OCI-LY1 (cell line): ENCODE results near the gene RSBN1L.

Experiments
- H2AFZ ChIP-seq: fragments of 200-600 bp; sonication (generic), shearing (Covaris generic); 2 replicates; pipeline ENCODE4 v1.6.0; 2014; ENCODE audit warnings: antibody characterized with exemption, mild to moderate bottlenecking, low read length
- H3F3A ChIP-seq: fragments of 200-600 bp; sonication (generic), shearing (Covaris generic); 2 replicates; pipeline ENCODE4 v1.6.0; 2014; ENCODE audit warnings: mild to moderate bottlenecking, antibody characterized with exemption, low read length, moderate library complexity; ENCODE audit not compliant: insufficient read depth
- H3K27ac ChIP-seq: fragments of 200-600 bp; sonication (generic); 2 replicates; pipeline ENCODE4 v1.5.1; 2014; ENCODE audit warnings: low read length, mixed run types, mild to moderate bottlenecking, low read depth; ENCODE audit not compliant: poor library complexity, severe bottlenecking
- H3K27me3 ChIP-seq: fragments of 200-600 bp; sonication (generic); 2 replicates; pipeline ENCODE4 v1.6.0; 2014; ENCODE audit warnings: antibody characterized with exemption, mild to moderate bottlenecking, low read length, moderate library complexity; ENCODE audit not compliant: insufficient read depth
- H3K36me3 ChIP-seq: fragments of 200-600 bp; sonication (generic); 2 replicates; pipeline ENCODE4 v1.6.1; 2014; ENCODE audit warnings: mild to moderate bottlenecking, antibody characterized with exemption, low read length, moderate library complexity, mixed read lengths; ENCODE audit not compliant: insufficient read depth
- H3K4me1 ChIP-seq: fragments of 200-600 bp; sonication (generic); 2 replicates; pipeline ENCODE4 v1.5.1; 2014; ENCODE audit warnings: mild to moderate bottlenecking, low read length, moderate library complexity; ENCODE audit not compliant: insufficient read depth, severe bottlenecking
- H3K4me2 ChIP-seq: fragments of 200-600 bp; sonication (generic), shearing (Covaris generic); 2 replicates; pipeline ENCODE4 v1.6.1; 2014; ENCODE audit warnings: low read length
- H3K4me3 ChIP-seq: fragments of 200-600 bp; sonication (generic); 2 replicates; pipeline ENCODE4 v1.5.1; 2014; ENCODE audit warnings: low read length, low read depth, mild to moderate bottlenecking, mixed read lengths; ENCODE audit not compliant: poor library complexity, severe bottlenecking
- H3K79me2 ChIP-seq: fragments of 200-600 bp; shearing (Covaris generic); 2 replicates; pipeline ENCODE4 v1.6.1; 2016; ENCODE audit warnings: mixed run types, low read length, mixed read lengths; ENCODE audit not compliant: insufficient read depth
- H3K9ac ChIP-seq: fragments of 200-600 bp; sonication (generic), shearing (Covaris generic); 2 replicates; pipeline ENCODE4 v1.6.1; 2014; ENCODE audit warnings: mild to moderate bottlenecking, low read length, mixed read lengths
- H3K9me2 ChIP-seq: fragments of 200-600 bp; sonication (generic), shearing (Covaris generic); 2 replicates; pipeline ENCODE4 v1.6.1; 2014; ENCODE audit warnings: low read depth, mild to moderate bottlenecking, low read length, mixed read lengths
- H3K9me3 ChIP-seq: fragments of 200-600 bp; shearing (Covaris generic); 2 replicates; pipeline ENCODE4 v1.6.1; 2014; ENCODE audit warnings: low read length, mixed read lengths
- H4K20me1 ChIP-seq: fragments of 200-600 bp; sonication (generic), shearing (Covaris generic); 2 replicates; pipeline ENCODE4 v1.6.0; 2016; ENCODE audit warnings: mild to moderate bottlenecking, low read length; ENCODE audit not compliant: insufficient read depth
- EZH2 ChIP-seq: fragments of 200-600 bp; sonication (generic), shearing (Covaris generic); IDR thresholded peaks from 2 replicates; pipeline ENCODE4 v1.8.0; 2017; ENCODE audit warnings: borderline replicate concordance, mixed run types, mild to moderate bottlenecking, antibody characterized with exemption, low read length, moderate library complexity, mixed read lengths
- TF ChIP-seq, protein P1 (sequence below): fragments of 200-600 bp; sonication (generic), shearing (Covaris generic); IDR thresholded peaks from 2 replicates; pipeline ENCODE4 v1.5.1; 2017; ENCODE audit warnings: mild to moderate bottlenecking, antibody characterized with exemption, low read length, moderate library complexity, mixed read lengths

RSBN1L gene

DNA sequence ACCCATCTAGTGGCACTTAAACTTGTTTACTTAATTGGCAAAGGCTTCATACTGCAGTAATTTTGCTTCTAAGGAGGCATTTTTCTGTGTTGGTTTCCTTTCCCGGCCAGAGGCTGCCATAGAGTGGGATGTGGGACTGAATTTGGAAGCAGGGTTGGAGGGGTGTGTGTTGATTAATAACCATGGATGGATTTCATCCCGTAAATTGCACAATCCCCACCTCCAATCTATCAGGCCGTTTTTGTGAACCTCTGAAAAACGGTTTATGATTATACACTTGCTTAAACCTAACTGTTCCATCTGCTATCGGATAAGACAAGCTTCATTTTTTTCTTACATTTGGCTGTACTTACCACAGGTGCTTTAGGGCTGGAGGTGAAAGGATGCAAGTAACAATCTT, 100.7 kb downstream of the RSBN1L start:
- Histone ChIP-seq H3F3A (no peaks in the 10 kb centered on the region), H3K9me2 (no peaks in the 10 kb centered on the region), H3K4me2 (peak overlapping the region; percentile 96), H3K27me3 (no peaks in the 10 kb centered on the region), H2AFZ (no peak overlapping the region), H3K79me2 (peaks cover 50% of the 10 kb centered on the region), H3K27ac (peak overlapping the region; percentile 49), H3K4me1 (peaks cover 37% of the 10 kb centered on the region), H3K9ac (peak overlapping the region; percentile 89), H3K4me3 (peak overlapping the region; percentile 90), H3K9me3 (no peaks in the 10 kb centered on the region), H3K36me3 (peaks cover 15% of the 10 kb centered on the region; the same call in 1 of the 2 replicates), H4K20me1 (no peaks in the 10 kb centered on the region)
- TF ChIP-seq, protein P1, sequence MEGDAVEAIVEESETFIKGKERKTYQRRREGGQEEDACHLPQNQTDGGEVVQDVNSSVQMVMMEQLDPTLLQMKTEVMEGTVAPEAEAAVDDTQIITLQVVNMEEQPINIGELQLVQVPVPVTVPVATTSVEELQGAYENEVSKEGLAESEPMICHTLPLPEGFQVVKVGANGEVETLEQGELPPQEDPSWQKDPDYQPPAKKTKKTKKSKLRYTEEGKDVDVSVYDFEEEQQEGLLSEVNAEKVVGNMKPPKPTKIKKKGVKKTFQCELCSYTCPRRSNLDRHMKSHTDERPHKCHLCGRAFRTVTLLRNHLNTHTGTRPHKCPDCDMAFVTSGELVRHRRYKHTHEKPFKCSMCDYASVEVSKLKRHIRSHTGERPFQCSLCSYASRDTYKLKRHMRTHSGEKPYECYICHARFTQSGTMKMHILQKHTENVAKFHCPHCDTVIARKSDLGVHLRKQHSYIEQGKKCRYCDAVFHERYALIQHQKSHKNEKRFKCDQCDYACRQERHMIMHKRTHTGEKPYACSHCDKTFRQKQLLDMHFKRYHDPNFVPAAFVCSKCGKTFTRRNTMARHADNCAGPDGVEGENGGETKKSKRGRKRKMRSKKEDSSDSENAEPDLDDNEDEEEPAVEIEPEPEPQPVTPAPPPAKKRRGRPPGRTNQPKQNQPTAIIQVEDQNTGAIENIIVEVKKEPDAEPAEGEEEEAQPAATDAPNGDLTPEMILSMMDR = no peak
- no peak for TF ChIP-seq EZH2

DNA sequence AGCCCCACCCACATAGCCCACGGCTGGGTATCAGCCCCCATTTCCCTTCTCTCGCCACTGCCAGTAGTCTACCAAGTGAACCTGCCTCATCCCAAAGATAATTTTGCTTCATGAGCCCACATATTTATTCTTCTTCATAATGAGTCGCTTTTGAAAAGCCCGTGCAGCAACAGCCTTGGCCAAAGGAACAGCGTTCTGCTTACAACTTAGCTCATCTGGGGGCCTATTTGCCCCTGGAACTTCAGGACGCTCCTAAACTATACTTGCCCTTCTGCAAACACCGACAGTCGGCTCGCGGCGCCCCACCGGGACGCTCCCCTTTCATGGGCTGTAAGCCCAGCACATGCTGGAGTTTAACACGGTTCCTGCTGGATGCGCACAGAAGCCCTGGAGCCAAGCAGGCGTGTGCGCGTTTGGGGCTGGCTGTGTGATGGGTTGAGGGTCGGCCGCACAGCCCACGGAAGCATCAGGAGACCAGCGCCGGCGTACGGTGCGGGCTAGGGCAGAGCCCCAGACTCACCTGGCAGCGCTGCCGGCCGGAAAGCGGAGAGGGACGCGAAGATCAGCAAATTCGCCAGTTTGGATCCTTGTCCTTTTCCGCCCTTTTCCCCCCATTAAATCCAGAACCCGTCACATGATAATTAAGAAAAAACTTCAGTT, 101.6 kb downstream of the RSBN1L start:
- H2AFZ ChIP-seq = peak overlapping the region; percentile 3; the same call in 1 of the 2 replicates
- H3K79me2 ChIP-seq = peaks cover 59% of the 10 kb centered on the region

DNA sequence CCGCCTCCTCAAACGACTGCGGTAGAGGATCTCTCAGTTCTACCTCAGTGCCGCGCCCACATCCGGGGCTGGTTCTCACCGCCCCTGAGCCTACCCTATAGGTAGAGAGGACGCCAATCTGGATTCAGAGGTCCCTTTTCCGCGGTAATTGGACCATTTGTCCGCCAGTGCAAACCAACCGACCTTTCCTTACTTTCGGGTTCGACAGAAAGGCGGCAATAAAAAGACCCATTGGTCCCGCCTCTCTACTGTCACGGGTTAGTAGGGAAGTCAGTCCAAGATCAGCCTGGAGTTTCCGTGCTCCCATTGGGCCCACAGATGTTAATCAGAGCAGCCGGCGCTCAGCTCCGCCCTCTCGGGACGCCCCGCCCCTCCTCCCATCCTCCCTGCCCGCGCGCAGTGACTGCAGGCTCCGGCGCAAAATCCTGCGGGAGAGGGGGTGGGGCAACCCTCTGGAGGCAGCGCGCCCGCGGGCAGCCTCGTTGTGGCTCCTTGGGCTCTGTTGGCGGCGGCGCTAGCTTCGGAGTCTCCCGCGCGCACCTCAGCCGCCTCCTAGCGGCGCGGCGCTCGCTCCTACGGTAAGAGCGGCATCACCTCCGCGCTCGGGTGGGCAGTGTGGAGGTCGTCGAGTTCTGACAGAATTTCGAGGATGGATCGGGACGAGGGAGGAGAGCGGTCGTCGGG, 102.3 kb downstream of the RSBN1L start, which contains the start of the genes PHTF2 and TMEM60:
Gene PHTF2, plus strand, starts transcription at position 380 of the 684 bp plus-strand sequence.
Gene TMEM60, minus strand, starts transcription at position 41 of the 684 bp plus-strand sequence. CDS start 4,061 bp downstream, outside the sequence.
- Histone ChIP-seq H4K20me1 (no peaks in the 10 kb centered on the region), H3K9ac (peak within 1 kb of the TSS; percentile 89), H3K4me1 (peaks cover 51% of the 10 kb centered on the region), H3F3A (no peaks in the 10 kb centered on the region), H3K27me3 (no peaks in the 10 kb centered on the region), H3K4me2 (peak within 1 kb of the TSS; percentile 96), H3K79me2 (peaks cover 65% of the 10 kb centered on the region), H3K4me3 (peak within 1 kb of the TSS; percentile 90), H3K27ac (peak within 1 kb of the TSS; percentile 49), H3K9me3 (no peaks in the 10 kb centered on the region), H3K9me2 (no peaks in the 10 kb centered on the region), H3K36me3 (peaks cover 14% of the 10 kb centered on the region; the same call in 1 of the 2 replicates), H2AFZ (peak within 1 kb of the TSS; percentile 3; the same call in 1 of the 2 replicates)
- TF ChIP-seq, protein P1 = peak; percentile 76
- TF ChIP-seq EZH2 = no peak

More for the DNA sequence above, 101.6 kb downstream of the RSBN1L start:
- Histone ChIP-seq H3K36me3 (peaks cover 15% of the 10 kb centered on the region; the same call in 1 of the 2 replicates), H4K20me1 (no peaks in the 10 kb centered on the region), H3F3A (no peaks in the 10 kb centered on the region), H3K9ac (peak overlapping the region; percentile 89), H3K27me3 (no peaks in the 10 kb centered on the region), H3K4me3 (peak overlapping the region; percentile 90), H3K4me1 (peaks cover 44% of the 10 kb centered on the region), H3K4me2 (peak overlapping the region; percentile 96), H3K9me3 (no peaks in the 10 kb centered on the region), H3K9me2 (no peaks in the 10 kb centered on the region), H3K27ac (peak overlapping the region; percentile 49)
- no peak for TF ChIP-seq EZH2
- TF ChIP-seq, protein P1 = no peak
